G401.6 (cell line): ENCODE measurements around the gene BCAM.
"Not testable (repeated sequence)": the region's sequence is repeated elsewhere in the genome, so short reads cannot be mapped to it uniquely, and the experiment has no call there.

Experiments used
- FAIRE-seq: peaks from 2 replicates; lab custom pipeline; 2012; peaks lifted over from hg19 to GRCh38; lab: Jason Lieb, UNC

Gene BCAM

GRCh38 chr19:44851427-44851826 is 42.5 kb downstream of the BCAM start:
- no peak for FAIRE-seq

DNA sequence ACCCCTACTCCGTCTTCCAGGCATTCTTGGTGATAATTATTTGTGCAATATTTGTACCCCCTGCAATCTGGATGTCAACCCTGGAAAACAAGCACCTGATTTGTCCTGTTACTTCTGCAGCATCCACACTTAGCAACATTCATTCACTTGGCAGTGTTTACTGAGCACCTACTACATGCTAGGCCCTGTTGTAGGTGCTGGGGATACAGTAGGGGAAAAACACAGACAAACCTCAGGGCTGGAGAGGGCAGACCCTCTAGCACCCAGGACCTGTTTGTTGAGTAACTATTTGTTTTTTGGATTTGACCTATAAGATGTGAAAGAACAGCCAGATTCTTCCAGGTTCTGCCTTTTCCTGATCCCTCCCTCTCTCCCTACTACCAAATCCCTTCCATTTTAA is 46.7 kb downstream of the BCAM start:
- FAIRE-seq = no peak

- FAIRE-seq = no peak
Measured at GRCh38 chr19:44856421-44857083, 47.6 kb downstream of the BCAM start.

DNA sequence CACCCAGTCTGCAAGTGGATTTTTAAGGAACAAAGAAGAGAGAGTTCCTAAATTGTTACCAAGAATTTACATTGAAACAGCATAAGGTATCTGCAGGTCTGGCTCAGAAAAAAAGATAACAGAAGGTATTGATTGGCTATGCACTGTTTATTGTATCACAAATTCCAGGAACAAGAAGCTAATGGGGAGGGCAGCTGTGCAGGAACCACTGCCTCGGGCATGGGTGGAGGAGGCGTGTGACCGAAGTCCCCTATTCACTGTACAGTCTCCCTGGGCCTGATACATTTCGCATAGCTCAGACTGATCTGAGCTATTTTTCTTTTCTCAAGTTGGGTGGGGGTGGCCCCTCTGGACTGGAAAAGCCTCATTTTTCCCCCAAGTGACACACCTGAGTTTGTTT is 48.9 kb downstream of the BCAM start:
- no peak for FAIRE-seq

DNA sequence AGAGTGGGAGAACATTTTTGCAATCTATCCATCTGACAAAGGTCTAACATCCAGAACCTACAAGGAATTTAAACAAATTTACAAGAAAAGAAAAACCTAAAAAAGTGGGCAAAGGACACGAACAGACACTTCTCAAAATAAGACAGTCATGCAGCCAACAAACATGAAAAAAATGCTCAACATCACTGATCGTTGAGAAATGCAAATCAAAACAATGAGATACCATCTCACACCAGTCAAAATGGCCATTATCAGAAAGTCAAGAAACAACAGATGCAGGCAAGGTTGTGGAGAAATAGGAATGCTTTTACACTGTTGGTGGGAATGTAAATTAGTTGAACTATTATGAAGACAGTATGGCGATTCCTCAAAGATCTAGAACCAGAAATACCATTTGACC is 52.7 kb downstream of the BCAM start:
- FAIRE-seq = not testable (repeated sequence)

DNA sequence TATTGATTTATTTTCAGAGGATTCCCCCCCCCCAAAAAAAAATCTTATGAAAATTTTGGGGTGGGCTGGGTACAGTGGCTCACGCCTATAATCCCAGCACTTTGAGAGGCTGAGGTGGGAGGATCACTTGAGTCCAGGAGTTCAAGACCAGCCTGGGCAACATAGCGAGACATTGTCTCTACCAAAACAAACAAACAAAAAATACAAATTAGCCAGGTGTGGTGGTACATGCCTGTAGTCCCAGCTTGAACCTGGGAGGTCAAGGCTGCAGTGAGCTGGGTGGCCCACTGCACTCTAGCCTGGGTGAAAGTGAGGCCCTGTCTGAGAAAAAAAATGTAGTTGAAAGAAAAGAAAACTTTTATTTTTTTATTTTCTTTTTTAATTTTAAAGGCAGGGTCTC is 55.1 kb downstream of the BCAM start:
- FAIRE-seq = no peak

GRCh38 chr19:44865196-44865767 is 56.4 kb downstream of the BCAM start:
- no peak for FAIRE-seq

GRCh38 chr19:44866664-44867063 is 57.8 kb downstream of the BCAM start:
- no peak for FAIRE-seq

GRCh38 chr19:44867578-44867977 is 58.7 kb downstream of the BCAM start:
- no peak for FAIRE-seq

- no peak for FAIRE-seq
Measured at GRCh38 chr19:44869733-44870470, 61.0 kb downstream of the BCAM start.
